GM23338 (cell line): Measurements from ENCODE around the gene TMEM135. TPM values are rescaled to one million over a fixed set of nuclear protein-coding genes. Genes with fewer than 3 reads are reported as not detected.

Experiments
- ATAC-seq: fragments of 200-7000 bp; cut with Tn5 transposase; 3 replicates; pipeline ENCODE4 v1.9.1; 2020
- DNase-seq: peaks from one replicate; pipeline ENCODE4 v3.0.0-alpha.2; 2015; ENCODE audit warnings: low spot score
- H2AFZ ChIP-seq: fragments of 200-600 bp; sonication (generic); 2 replicates; pipeline ENCODE4 v1.8.0; 2016; ENCODE audit warnings: antibody characterized with exemption, mild to moderate bottlenecking, moderate library complexity
- H3F3A ChIP-seq: fragments of 200-600 bp; sonication (generic); replicated peaks from 2 replicates; pipeline ENCODE4 v1.8.0; 2017; ENCODE audit warnings: antibody characterized with exemption, mixed run types, low read depth
- H3K27ac ChIP-seq: fragments of 200-600 bp; sonication (generic); 2 replicates; pipeline ENCODE4 v1.6.1; 2016; ENCODE audit warnings: low read depth
- H3K27me3 ChIP-seq: fragments of 200-600 bp; sonication (generic); 2 replicates; pipeline ENCODE4 v1.8.0; 2016; ENCODE audit warnings: mild to moderate bottlenecking, mixed run types, moderate library complexity; ENCODE audit not compliant: insufficient read depth
- H3K36me3 ChIP-seq: fragments of 200-600 bp; sonication (generic); 2 replicates; pipeline ENCODE4 v1.8.0; 2016; ENCODE audit warnings: mild to moderate bottlenecking; ENCODE audit not compliant: insufficient read depth
- H3K4me1 ChIP-seq: fragments of 200-600 bp; sonication (generic); 2 replicates; pipeline ENCODE4 v1.8.0; 2016; ENCODE audit warnings: mild to moderate bottlenecking, moderate library complexity; ENCODE audit not compliant: insufficient read depth
- H3K4me2 ChIP-seq: fragments of 200-600 bp; sonication (generic); 2 replicates; pipeline ENCODE4 v1.7.1; 2017; ENCODE audit warnings: mixed run types
- H3K4me3 ChIP-seq: fragments of 200-600 bp; sonication (generic); 2 replicates; pipeline ENCODE4 v1.6.1; 2016; ENCODE audit warnings: mixed run types
- H3K79me2 ChIP-seq: fragments of 200-600 bp; sonication (generic); replicated peaks from 2 replicates; pipeline ENCODE4 v1.8.0; 2017; ENCODE audit warnings: mild to moderate bottlenecking; ENCODE audit not compliant: insufficient read depth
- H3K9me2 ChIP-seq: fragments of 200-600 bp; sonication (generic); 2 replicates; pipeline ENCODE4 v1.8.0; 2017; ENCODE audit not compliant: insufficient read depth
- H4K20me1 ChIP-seq: fragments of 200-600 bp; sonication (generic); replicated peaks from 2 replicates; pipeline ENCODE4 v1.8.0; 2017; ENCODE audit warnings: mild to moderate bottlenecking; ENCODE audit not compliant: insufficient read depth
- H3K27ac Mint-ChIP-seq: 2 replicates; pipeline ENCODE4 v1.8.0; 2020; ENCODE audit warnings: inconsistent platforms, mild to moderate bottlenecking, moderate library complexity, mixed read lengths
- H3K27me3 Mint-ChIP-seq: 3 replicates; pipeline ENCODE4 v1.8.0; 2022; ENCODE audit warnings: low read depth, mild to moderate bottlenecking, moderate library complexity, mixed read lengths, inconsistent platforms; ENCODE audit not compliant: insufficient read depth, poor library complexity
- H3K36me3 Mint-ChIP-seq: 3 replicates; pipeline ENCODE4 v1.8.0; 2021; ENCODE audit warnings: low read depth, mild to moderate bottlenecking, inconsistent platforms, moderate library complexity, mixed read lengths
- H3K4me1 Mint-ChIP-seq: 3 replicates; pipeline ENCODE4 v1.8.0; 2020; ENCODE audit warnings: mild to moderate bottlenecking, inconsistent platforms, mixed read lengths
- H3K4me3 Mint-ChIP-seq: 3 replicates; pipeline ENCODE4 v1.8.0; 2021; ENCODE audit warnings: moderate library complexity, mild to moderate bottlenecking, inconsistent platforms, mixed read lengths
- H3K9me3 Mint-ChIP-seq: 3 replicates; pipeline ENCODE4 v1.8.0; 2020; ENCODE audit warnings: moderate library complexity, mild to moderate bottlenecking, inconsistent platforms, mixed read lengths
- CREB1 ChIP-seq: fragments of 250-450 bp; sonication (Bioruptor Pico); IDR thresholded peaks from 2 replicates; pipeline ENCODE4 v1.5.0; 2020; ENCODE audit warnings: low read depth, mild to moderate bottlenecking, moderate library complexity
- CTCF ChIP-seq, 2 experiments: fragments of 200-600 bp in 1 of 2; sonication (generic) in 1 of 2; conservative IDR thresholded peaks; 2 replicates each; pipeline versions ENCODE4 v1.5.1 to v1.6.1; 2016 to 2017; ENCODE audit warnings: antibody characterized with exemption in 2 of 2, low read depth in 2 of 2, mild to moderate bottlenecking in 2 of 2, moderate library complexity in 1 of 2
- ETS1 ChIP-seq: IDR thresholded peaks from 2 replicates; pipeline ENCODE4 v1.6.1; 2016; ENCODE audit warnings: antibody characterized with exemption
- EZH2 ChIP-seq: fragments of 200-600 bp; sonication (generic); IDR thresholded peaks from one replicate; pipeline ENCODE4 v1.8.0; 2017; ENCODE audit warnings: antibody characterized with exemption, mild to moderate bottlenecking, low read depth; ENCODE audit not compliant: unreplicated experiment
- EZH2phosphoT487 ChIP-seq: fragments of 200-600 bp; sonication (generic); IDR thresholded peaks from one replicate; pipeline ENCODE4 v1.8.1; 2018; ENCODE audit warnings: antibody characterized with exemption; ENCODE audit not compliant: unreplicated experiment
- JUNB ChIP-seq: IDR thresholded peaks from one replicate; pipeline ENCODE4 v1.6.1; 2016; ENCODE audit warnings: antibody characterized with exemption; ENCODE audit not compliant: unreplicated experiment
- NANOG ChIP-seq: IDR thresholded peaks from 2 replicates; pipeline ENCODE4 v1.6.1; 2016; ENCODE audit warnings: antibody characterized with exemption, borderline replicate concordance
- POLR2AphosphoS5 ChIP-seq: IDR thresholded peaks from 2 replicates; pipeline ENCODE4 v1.6.1; 2016; ENCODE audit warnings: antibody characterized with exemption, low read depth
- REST ChIP-seq: IDR thresholded peaks from one replicate; pipeline ENCODE4 v1.6.1; 2018; ENCODE audit warnings: antibody characterized with exemption; ENCODE audit not compliant: unreplicated experiment
- STAT1 ChIP-seq: IDR thresholded peaks from one replicate; pipeline ENCODE4 v1.6.1; 2016; ENCODE audit warnings: antibody characterized with exemption; ENCODE audit not compliant: unreplicated experiment
- ZNF114 ChIP-seq: fragments of 250-450 bp; sonication (Bioruptor Pico); IDR thresholded peaks from 2 replicates; pipeline ENCODE4 v1.5.0; 2020; ENCODE audit warnings: mild to moderate bottlenecking, moderate library complexity
- ZNF331 ChIP-seq: fragments of 250-450 bp; sonication (Bioruptor Pico); IDR thresholded peaks from 2 replicates; pipeline ENCODE4 v1.5.0; 2020; ENCODE audit warnings: low read depth, mild to moderate bottlenecking, moderate library complexity
- polyA plus RNA-seq: library from polyadenylated mRNA; unstranded; fragments of >200 nt; fragmentation: Nextera tagmentation; extraction: Ambion mirVana; gene quantifications from 2 replicates; pipeline ENCODE4 v1.2.1, GENCODE V29; 2016
- total RNA-seq: library from RNA; depleted of rRNA; stranded (reverse); fragments of >200 nt; shearing (Covaris generic); gene quantifications from 2 replicates; pipeline ENCODE4 v1.2.3, GENCODE V29; 2014

Gene TMEM135
- total and polyA plus RNA-seq, 2 experiments from 2014 or later = 23.4 to 49.9 TPM

- ATAC-seq = no peak
- Mint-ChIP-seq H3K27ac (no peak overlapping the region), H3K27me3 (no peaks in the 10 kb centered on the region), H3K36me3 (no peaks in the 10 kb centered on the region), H3K9me3 (no peaks in the 10 kb centered on the region), H3K4me3 (no peak overlapping the region), H3K4me1 (peaks cover 22% of the 10 kb centered on the region)
- no peaks in the 10 kb centered on the region for H3K4me1 ChIP-seq
- no peaks in the 10 kb centered on the region for H3K36me3 ChIP-seq
- no peak overlapping the region for H3K4me3 ChIP-seq
- H4K20me1 ChIP-seq = no peaks in the 10 kb centered on the region
- no peak for DNase-seq
- no peaks in the 10 kb centered on the region for H3K9me2 ChIP-seq
- H3K27ac ChIP-seq = no peak overlapping the region
- no peaks in the 10 kb centered on the region for H3F3A ChIP-seq
- H3K4me2 ChIP-seq = no peak overlapping the region
- no peak overlapping the region for H2AFZ ChIP-seq
- TF ChIP-seq EZH2phosphoT487 = no peak
- TF ChIP-seq CTCF (conservative IDR thresholded peaks at IDR 0.05; ENCODE audit: low read depth in 2 of 2) = no peak
- TF ChIP-seq EZH2 = no peak
- TF ChIP-seq ZNF331 (CRISPR knock-in tag) = no peak
- no peak for TF ChIP-seq NANOG
- TF ChIP-seq POLR2AphosphoS5 = no peak
- no peak for TF ChIP-seq STAT1
- TF ChIP-seq REST = no peak
- no peaks in the 10 kb centered on the region for H3K27me3 ChIP-seq
- no peaks in the 10 kb centered on the region for H3K79me2 ChIP-seq
Measured at GRCh38 chr11:86988351-86988881, 49.3 kb upstream of the TMEM135 start.

- Histone ChIP-seq H3K36me3 (no peaks in the 10 kb centered on the region), H3F3A (no peaks in the 10 kb centered on the region), H3K4me1 (no peaks in the 10 kb centered on the region), H3K9me2 (no peaks in the 10 kb centered on the region), H3K27me3 (no peaks in the 10 kb centered on the region), H4K20me1 (no peaks in the 10 kb centered on the region), H3K27ac (peak overlapping the region; percentile 59; the same call in 1 of the 2 replicates), H3K4me2 (no peak overlapping the region), H3K79me2 (no peaks in the 10 kb centered on the region), H3K4me3 (no peak overlapping the region), H2AFZ (no peak overlapping the region)
- DNase-seq (no peak), ATAC-seq (peak; percentile 24; the same call in 2 of the 3 replicates)
- peaks cover 25% of the 10 kb centered on the region for H3K4me1 Mint-ChIP-seq
- no peaks in the 10 kb centered on the region for H3K9me3 Mint-ChIP-seq
- no peak overlapping the region for H3K4me3 Mint-ChIP-seq
- no peak overlapping the region for H3K27ac Mint-ChIP-seq
- no peaks in the 10 kb centered on the region for H3K27me3 Mint-ChIP-seq
- no peaks in the 10 kb centered on the region for H3K36me3 Mint-ChIP-seq
- no peak for TF ChIP-seq POLR2AphosphoS5
- TF ChIP-seq CREB1 (CRISPR knock-in tag) = no peak
- no peak for TF ChIP-seq EZH2phosphoT487
- TF ChIP-seq ZNF114 = no peak
- TF ChIP-seq ETS1 = no peak
- TF ChIP-seq NANOG = no peak
- no peak for TF ChIP-seq STAT1
- TF ChIP-seq ZNF331 (CRISPR knock-in tag) = no peak
- no peak for TF ChIP-seq REST
- TF ChIP-seq JUNB = no peak
Measured at GRCh38 chr11:86990031-86990430, 47.7 kb upstream of the TMEM135 start.
